B cell (primary cell): Measurements from ENCODE around the gene DEF6.

ENCODE experiments used
- CTCF ChIP-seq: fragments of 200-600 bp; IDR thresholded peaks from one replicate; pipeline ENCODE4 v1.8.0; 2022; ENCODE audit warnings: antibody characterized with exemption, mild to moderate bottlenecking
- EZH2 ChIP-seq: IDR thresholded peaks from 2 replicates; pipeline ENCODE4 v1.6.1; 2012; ENCODE audit warnings: borderline replicate concordance, low read depth, mild to moderate bottlenecking, moderate library complexity, low read length; ENCODE audit not compliant: insufficient read depth, poor library complexity, severe bottlenecking

- TF ChIP-seq CTCF (no peak), EZH2 (no peak)
Measured at GRCh38 chr6:35330541-35331119, 33.0 kb downstream of the DEF6 start.
